ENCODE data around the gene DDR2. TPM values are rescaled to one million over a fixed set of nuclear protein-coding genes. Genes with fewer than 3 reads are reported as not detected.

Gene DDR2
- total RNA-seq, 1 donor from 2014 or later: 26.9 TPM

GRCh38 chr1:162697140-162697895, 65.1 kb downstream of the DDR2 start:
- no peaks in the 10 kb centered on the region for H3K27me3 ChIP-seq (ENCODE audit: low read depth)
- peaks cover 85% of the 10 kb centered on the region for H3K4me1 ChIP-seq
- no peaks in the 10 kb centered on the region for H3K9me3 ChIP-seq (replicated peaks)
- H3K36me3 ChIP-seq: no peaks in the 10 kb centered on the region
- intact Hi-C loops (cut with micrococcal nuclease): no loop called here
- H3K27ac ChIP-seq (replicated peaks): peak overlapping the region; percentile 86
- DNase-seq: no peak
- no peak overlapping the region for H3K4me3 ChIP-seq
- TF ChIP-seq CTCF (IDR thresholded peaks at IDR 0.05; ENCODE audit: borderline replicate concordance): no peak

- no peak for TF ChIP-seq CTCF (IDR thresholded peaks at IDR 0.05; ENCODE audit: borderline replicate concordance)
- Histone ChIP-seq H3K27ac (replicated peaks) (no peak overlapping the region), H3K4me1 (peaks cover 90% of the 10 kb centered on the region), H3K27me3 (ENCODE audit: low read depth) (no peaks in the 10 kb centered on the region), H3K9me3 (replicated peaks) (no peaks in the 10 kb centered on the region), H3K4me3 (no peak overlapping the region), H3K36me3 (no peaks in the 10 kb centered on the region)
- DNase-seq: no peak
- intact Hi-C loops (cut with micrococcal nuclease): no loop called here
Measured at GRCh38 chr1:162699366-162699765, 67.1 kb downstream of the DDR2 start.

- peaks cover 92% of the 10 kb centered on the region for H3K4me1 ChIP-seq
- intact Hi-C loops (cut with micrococcal nuclease): no loop called here
- no peak overlapping the region for H3K4me3 ChIP-seq
- no peaks in the 10 kb centered on the region for H3K9me3 ChIP-seq (replicated peaks)
- no peaks in the 10 kb centered on the region for H3K27me3 ChIP-seq (ENCODE audit: low read depth)
- no peak for DNase-seq
- no peaks in the 10 kb centered on the region for H3K36me3 ChIP-seq
- H3K27ac ChIP-seq (replicated peaks): no peak overlapping the region
- no peak for TF ChIP-seq CTCF (IDR thresholded peaks at IDR 0.05; ENCODE audit: borderline replicate concordance)
Measured at GRCh38 chr1:162700131-162700530, 67.9 kb downstream of the DDR2 start.

GRCh38 chr1:162701286-162701685, 69.0 kb downstream of the DDR2 start:
- no peaks in the 10 kb centered on the region for H3K36me3 ChIP-seq
- no peak overlapping the region for H3K4me3 ChIP-seq
- DNase-seq: no peak
- no peaks in the 10 kb centered on the region for H3K27me3 ChIP-seq (ENCODE audit: low read depth)
- peaks cover 92% of the 10 kb centered on the region for H3K4me1 ChIP-seq
- no peaks in the 10 kb centered on the region for H3K9me3 ChIP-seq (replicated peaks)
- H3K27ac ChIP-seq (replicated peaks): no peak overlapping the region
- intact Hi-C loops (cut with micrococcal nuclease): no loop called here
- TF ChIP-seq CTCF (IDR thresholded peaks at IDR 0.05; ENCODE audit: borderline replicate concordance): no peak

- no peaks in the 10 kb centered on the region for H3K9me3 ChIP-seq (replicated peaks)
- peaks cover 87% of the 10 kb centered on the region for H3K4me1 ChIP-seq
- H3K27me3 ChIP-seq (ENCODE audit: low read depth): no peaks in the 10 kb centered on the region
- intact Hi-C loops (cut with micrococcal nuclease): no loop called here
- H3K4me3 ChIP-seq: no peak overlapping the region
- no peak overlapping the region for H3K27ac ChIP-seq (replicated peaks)
- H3K36me3 ChIP-seq: no peaks in the 10 kb centered on the region
- TF ChIP-seq CTCF (IDR thresholded peaks at IDR 0.05; ENCODE audit: borderline replicate concordance): no peak
- no peak for DNase-seq
Measured at GRCh38 chr1:162702628-162703027, 70.4 kb downstream of the DDR2 start.
